Spleen (tissue), 13 donors: ENCODE data around the gene ETNK2. TPM values are rescaled to one million over a fixed set of nuclear protein-coding genes. Genes with fewer than 3 reads are reported as not detected.

Experiments
- DNase-seq: peaks from one replicate; pipeline ENCODE4 v3.0.0-alpha.2; 2020
- H3K27ac ChIP-seq, 8 donors: fragments of 200-600 bp; sonication (generic) in 7 of 8; 1 replicate in 4 of 8; 2 replicates in 4 of 8; pipeline versions ENCODE4 v1.5.0 to v1.8.0; 2016 to 2021; ENCODE audit warnings: inconsistent platforms in 4 of 8, mild to moderate bottlenecking in 4 of 8, moderate library complexity in 1 of 8
- H3K27me3 ChIP-seq, 7 donors: fragments of 200-600 bp; sonication (generic) in 6 of 7; replicated peaks in 1 of 7; 1 replicate in 4 of 7; 2 replicates in 3 of 7; pipeline versions ENCODE4 v1.5.0 to v1.8.0; 2016 to 2021; ENCODE audit warnings: inconsistent platforms in 3 of 7, mild to moderate bottlenecking in 1 of 7
- H3K36me3 ChIP-seq, 6 donors: fragments of 200-600 bp; sonication (generic) in 5 of 6; 1 replicate in 4 of 6; 2 replicates in 2 of 6; pipeline versions ENCODE4 v1.5.0 to v1.8.0; 2016 to 2021; ENCODE audit warnings: inconsistent platforms in 2 of 6
- H3K4me1 ChIP-seq, 6 donors: fragments of 200-600 bp; sonication (generic) in 5 of 6; 1 replicate in 3 of 6; 2 replicates in 3 of 6; pipeline versions ENCODE4 v1.5.0 to v1.8.0; 2016 to 2021; ENCODE audit warnings: inconsistent platforms in 3 of 6
- H3K4me3 ChIP-seq, 8 donors: fragments of 200-600 bp; sonication (generic) in 7 of 8; 1 replicate in 4 of 8; 2 replicates in 4 of 8; pipeline versions ENCODE4 v1.5.0 to v1.8.0; 2016 to 2021; ENCODE audit warnings: inconsistent platforms in 4 of 8, mild to moderate bottlenecking in 4 of 8, moderate library complexity in 2 of 8
- H3K9me3 ChIP-seq, 8 donors: fragments of 200-600 bp; sonication (generic) in 7 of 8; 1 replicate in 4 of 8; 2 replicates in 4 of 8; pipeline versions ENCODE4 v1.5.0 to v1.8.0; 2016 to 2021; ENCODE audit warnings: inconsistent platforms in 4 of 8
- POLR2A ChIP-seq, 3 donors: fragments of 450-650 bp; IDR thresholded peaks; one replicate each; pipeline ENCODE4 v1.5.1; 2017; ENCODE audit warnings: antibody characterized with exemption in 3 of 3, mild to moderate bottlenecking in 1 of 3
- POLR2AphosphoS5 ChIP-seq, 3 donors: sonication (generic); formaldehyde crosslinking; IDR thresholded peaks; one replicate each; pipeline ENCODE4 v1.5.1; 2017; ENCODE audit warnings: antibody characterized with exemption in 3 of 3
- WGBS, 5 donors: extraction: QIAGEN DNeasy Blood & Tissue Kit in 3 of 5; methylation state at CpG; one replicate each; pipeline versions ENCODE4 v1.1.5 to v1.1.7; 2013 to 2018; 5-methylcytosine and 5-hydroxymethylcytosine counted together
- intact Hi-C: fragments of 100-400 bp; cut with DNase I; formaldehyde crosslinking; loops from one replicate; pipeline ENCODE4 v1.15.0; 2023; ENCODE audit warnings: low total_unique reads
- long read RNA-seq, 2 donors: transcript quantifications; one replicate each; lab custom pipeline, GENCODE V29; 2026
- polyA plus RNA-seq, 3 donors: library from polyadenylated mRNA; stranded (reverse); fragments of 200-250 nt; gene quantifications; one replicate each; pipeline ENCODE4 v1.2.1, GENCODE V29; 2013
- total RNA-seq, 7 donors: library from RNA; depleted of rRNA in 3 of 7; stranded (reverse); fragments of >200 nt in 3 of 7; fragmentation: NEBNext Ultra II Directional in 4 of 7; extraction: Animal tissue kit (Norgen Biotek cat#: 25700) in 4 of 7; gene quantifications; one replicate each; pipeline versions ENCODE4 v1.1.0 to v1.2.1, GENCODE V29; 2016 to 2021
- TF ChIP-seq, protein P1 (sequence below), 11 experiments: fragments of 200-600 bp in 7 of 11; fragments of 450-650 bp in 4 of 11; sonication (generic) in 4 of 11; IDR thresholded peaks in 8 of 11; conservative IDR thresholded peaks in 3 of 11; 1 replicate in 7 of 11; 2 replicates in 4 of 11; pipeline versions ENCODE4 v1.4.0 to v1.8.0; 2016 to 2021; ENCODE audit warnings: antibody characterized with exemption in 11 of 11, inconsistent platforms in 4 of 11, mild to moderate bottlenecking in 1 of 11
- donor health status: healthy with polysubstance abuse.
- donor health status: DM: no; HTN: no; CAD: no; lungs with moderate emphysema.
- donor health status: DM: no; HTN: no; CAD: no.
- donor health status: Bipolar disorder and iron deficiency.
- donor health status: healthy.
- donor health status: DM: no; HTN: no; CAD: no.
- donor health status: DM: yes; HTN: yes; CAD: no.

Gene ETNK2, protein sequence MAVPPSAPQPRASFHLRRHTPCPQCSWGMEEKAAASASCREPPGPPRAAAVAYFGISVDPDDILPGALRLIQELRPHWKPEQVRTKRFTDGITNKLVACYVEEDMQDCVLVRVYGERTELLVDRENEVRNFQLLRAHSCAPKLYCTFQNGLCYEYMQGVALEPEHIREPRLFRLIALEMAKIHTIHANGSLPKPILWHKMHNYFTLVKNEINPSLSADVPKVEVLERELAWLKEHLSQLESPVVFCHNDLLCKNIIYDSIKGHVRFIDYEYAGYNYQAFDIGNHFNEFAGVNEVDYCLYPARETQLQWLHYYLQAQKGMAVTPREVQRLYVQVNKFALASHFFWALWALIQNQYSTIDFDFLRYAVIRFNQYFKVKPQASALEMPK
- total RNA-seq (10 to 100 TPM in 2 of 7 donors, 1 to 10 TPM in 5; 4.4 to 20.8 (median 8.6) TPM), polyA plus RNA-seq (1 to 10 TPM; 1.9 to 3.8 (median 2.5) TPM)
- long read RNA-seq, donor 1, transcript ETNK2-203 (8 exons, 2,434 nt) = major isoform, 5 of 5 reads
- long read RNA-seq, donor 1, partial matches to known transcripts = 0 of 5 reads
- long read RNA-seq, donor 1, other reads (novel, unspliced or antisense) = 0 of 5 reads
- long read RNA-seq, donor 2 = 0 reads

DNA sequence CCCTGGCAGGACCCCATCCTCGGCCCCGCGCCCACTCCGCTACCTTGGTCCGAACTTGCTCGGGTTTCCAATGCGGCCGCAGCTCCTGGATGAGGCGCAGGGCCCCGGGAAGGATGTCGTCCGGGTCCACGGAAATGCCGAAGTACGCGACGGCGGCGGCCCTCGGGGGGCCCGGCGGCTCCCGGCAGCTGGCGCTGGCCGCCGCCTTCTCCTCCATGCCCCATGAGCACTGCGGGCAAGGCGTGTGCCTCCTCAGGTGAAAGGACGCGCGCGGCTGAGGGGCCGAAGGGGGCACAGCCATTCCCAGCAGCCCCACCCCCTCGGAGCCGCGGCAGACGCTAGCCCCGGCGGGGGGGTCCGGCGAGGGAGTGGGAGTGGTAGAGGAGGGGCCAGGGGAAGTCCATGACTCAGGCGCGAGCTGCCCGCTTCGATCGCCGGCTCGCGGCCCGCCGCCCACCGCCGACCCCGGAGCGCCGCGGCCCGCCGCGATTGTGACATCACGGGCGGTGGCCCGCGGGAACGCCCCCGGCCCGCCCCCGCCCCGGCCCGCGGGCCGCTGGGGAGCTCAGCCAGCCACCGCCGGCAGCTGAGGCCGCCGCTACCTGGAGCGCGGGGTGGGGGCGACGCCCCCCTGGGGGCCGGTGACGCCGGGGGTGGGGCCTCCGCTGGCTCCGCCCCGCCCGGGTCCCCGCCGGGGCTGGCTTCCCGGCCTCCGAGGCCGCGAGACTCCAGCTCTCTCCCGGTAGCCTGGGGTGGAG lies at the start of gene ETNK2:
TSS of gene ETNK2 (minus strand) at position 493 of the 758 bp plus-strand sequence. CDS start at position 301, 192 bp downstream.
- WGBS, 5 donors = 0 to 2% (median 1%) methylated on average over 41 to 94 of the region's 94 CpGs
- TF ChIP-seq, protein P1, sequence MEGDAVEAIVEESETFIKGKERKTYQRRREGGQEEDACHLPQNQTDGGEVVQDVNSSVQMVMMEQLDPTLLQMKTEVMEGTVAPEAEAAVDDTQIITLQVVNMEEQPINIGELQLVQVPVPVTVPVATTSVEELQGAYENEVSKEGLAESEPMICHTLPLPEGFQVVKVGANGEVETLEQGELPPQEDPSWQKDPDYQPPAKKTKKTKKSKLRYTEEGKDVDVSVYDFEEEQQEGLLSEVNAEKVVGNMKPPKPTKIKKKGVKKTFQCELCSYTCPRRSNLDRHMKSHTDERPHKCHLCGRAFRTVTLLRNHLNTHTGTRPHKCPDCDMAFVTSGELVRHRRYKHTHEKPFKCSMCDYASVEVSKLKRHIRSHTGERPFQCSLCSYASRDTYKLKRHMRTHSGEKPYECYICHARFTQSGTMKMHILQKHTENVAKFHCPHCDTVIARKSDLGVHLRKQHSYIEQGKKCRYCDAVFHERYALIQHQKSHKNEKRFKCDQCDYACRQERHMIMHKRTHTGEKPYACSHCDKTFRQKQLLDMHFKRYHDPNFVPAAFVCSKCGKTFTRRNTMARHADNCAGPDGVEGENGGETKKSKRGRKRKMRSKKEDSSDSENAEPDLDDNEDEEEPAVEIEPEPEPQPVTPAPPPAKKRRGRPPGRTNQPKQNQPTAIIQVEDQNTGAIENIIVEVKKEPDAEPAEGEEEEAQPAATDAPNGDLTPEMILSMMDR (IDR thresholded peaks at IDR 0.05 in 8 of 11, conservative IDR thresholded peaks at IDR 0.05 in 3 of 11) = no peak
- TF ChIP-seq POLR2AphosphoS5 (IDR thresholded peaks at IDR 0.05) = peak in 2 of 3 donors; percentile 40 to 58
- H3K9me3 ChIP-seq = no peaks in the 10 kb centered on the region
- H3K4me1 ChIP-seq = peaks cover 4 to 25% (median 16%) of the 10 kb centered on the region in 6 donors
- no peaks in the 10 kb centered on the region for H3K36me3 ChIP-seq
- H3K4me3 ChIP-seq = peak within 1 kb of the TSS; percentile 48 to 87 (median 59)
- DNase-seq = peak; percentile 83
- H3K27ac ChIP-seq = peak within 1 kb of the TSS in 7 of 8 donors; percentile 38 to 82 (median 67)
- peaks cover 0 to 66% (median 13%) of the 10 kb centered on the region in 7 donors for H3K27me3 ChIP-seq
- intact Hi-C loops = no loop called here

DNA sequence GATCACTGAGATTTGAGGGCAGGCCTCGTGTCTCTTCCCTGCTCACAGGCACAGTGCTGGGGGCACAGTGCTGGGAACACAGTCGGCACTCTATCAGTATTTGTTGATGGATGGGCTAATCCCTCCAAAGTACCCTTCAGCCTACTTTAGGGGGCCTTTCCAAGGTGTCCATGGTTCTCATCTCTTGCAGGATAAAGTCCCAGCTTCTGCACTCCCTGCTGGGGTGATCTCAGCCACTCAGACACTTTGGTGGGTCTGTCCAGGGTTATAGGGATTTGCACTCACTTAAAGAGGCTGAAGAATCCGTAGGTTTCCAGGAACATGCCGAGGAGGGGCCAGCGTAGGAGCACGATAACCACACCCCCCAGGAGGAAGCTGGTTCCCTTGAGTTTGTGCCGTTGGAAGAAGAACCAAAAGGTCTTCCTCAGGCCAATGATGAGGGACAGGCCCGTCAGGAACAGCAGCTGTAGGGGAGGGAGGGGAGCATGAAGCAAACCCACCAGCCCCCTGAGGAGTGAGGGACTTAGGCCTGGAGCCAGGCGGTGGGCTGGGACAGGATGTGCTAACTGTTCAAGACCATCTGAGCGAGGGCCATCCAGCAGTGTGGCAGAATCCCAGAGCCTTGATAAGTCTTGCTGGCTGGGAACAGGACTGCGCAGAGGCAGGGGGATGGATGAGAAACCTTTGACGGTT lies 49.6 kb upstream of the ETNK2 start:
- no peak overlapping the region for H3K4me3 ChIP-seq
- no peaks in the 10 kb centered on the region for H3K9me3 ChIP-seq
- peaks cover 0 to 63% (median 0%) of the 10 kb centered on the region in 7 donors for H3K27me3 ChIP-seq
- no peaks in the 10 kb centered on the region for H3K4me1 ChIP-seq
- TF ChIP-seq POLR2A (IDR thresholded peaks at IDR 0.05) (no peak), POLR2AphosphoS5 (IDR thresholded peaks at IDR 0.05) (no peak)
- TF ChIP-seq, protein P1 (IDR thresholded peaks at IDR 0.05 in 8 of 11, conservative IDR thresholded peaks at IDR 0.05 in 3 of 11) = no peak
- DNase-seq = peak; percentile 28
- H3K27ac ChIP-seq = no peak overlapping the region
- H3K36me3 ChIP-seq = no peaks in the 10 kb centered on the region
- intact Hi-C loops = no loop called here
- 80 to 89% (median 84%) methylated on average over 11 to 12 of the region's 12 CpGs for WGBS, 5 donors

GRCh38 chr1:204199579-204199978 lies 47.7 kb upstream of the ETNK2 start:
- TF ChIP-seq POLR2A (IDR thresholded peaks at IDR 0.05) = no peak
- TF ChIP-seq, protein P1 (IDR thresholded peaks at IDR 0.05 in 8 of 11, conservative IDR thresholded peaks at IDR 0.05 in 3 of 11) = no peak
- TF ChIP-seq POLR2AphosphoS5 (IDR thresholded peaks at IDR 0.05) = no peak
- WGBS, 5 donors = 70 to 93% (median 85%) methylated on average over 8 to 9 of the region's 9 CpGs
- Histone ChIP-seq H3K9me3 (no peaks in the 10 kb centered on the region), H3K4me3 (no peak overlapping the region), H3K36me3 (no peaks in the 10 kb centered on the region), H3K4me1 (no peaks in the 10 kb centered on the region), H3K27me3 (peaks cover 0 to 60% (median 0%) of the 10 kb centered on the region in 7 donors), H3K27ac (no peak overlapping the region)
- peak; percentile 10 for DNase-seq
- intact Hi-C loops = no loop called here
